IMR-90 (cell line): Measurements from ENCODE around the gene DIP2C. TPM values are rescaled to one million over a fixed set of nuclear protein-coding genes. Genes with fewer than 3 reads are reported as not detected.

Source experiments
- ATAC-seq: fragments of 200-7000 bp; cut with Tn5 transposase; 2 replicates; pipeline ENCODE4 v1.9.1; 2020; ENCODE audit warnings: low read depth, mild to moderate bottlenecking, moderate library complexity
- BruUV-seq: library from RNA; stranded (reverse); fragments of 400-500 nt; replicated peaks from 2 replicates; lab custom pipeline; 2021; lab: Mats Ljungman, UMichigan
- CTCF ChIA-PET: fragments of 300-600 bp; formaldehyde crosslinking; extraction: SDS; loops from one replicate; lab custom pipeline; 2021; ENCODE audit warnings: antibody characterized with exemption; lab: Yijun Ruan, JAX
- POLR2A ChIA-PET: fragments of 300-600 bp; sonication (Branson Sonifier 250); formaldehyde crosslinking; loops from one replicate; lab custom pipeline; 2022; ENCODE audit warnings: antibody characterized with exemption; ENCODE audit not compliant: unreplicated experiment; lab: Charles Lee
- DNase-seq: peaks from one replicate; pipeline ENCODE4 v3.0.0; 2013
- H2AFZ ChIP-seq: replicated peaks from 2 replicates; pipeline ENCODE3; 2013; ENCODE audit warnings: low read length, mild to moderate bottlenecking; ENCODE audit not compliant: poor library complexity
- H2AK5ac ChIP-seq: 2 replicates; pipeline ENCODE4 v1.6.1; 2013; ENCODE audit warnings: low read depth, low read length, inconsistent platforms
- H2AK9ac ChIP-seq: replicated peaks from 2 replicates; pipeline ENCODE3; 2013; ENCODE audit warnings: mild to moderate bottlenecking, low read depth, low read length, moderate library complexity; ENCODE audit not compliant: poor library complexity
- H2BK120ac ChIP-seq: 2 replicates; pipeline ENCODE4 v1.6.1; 2013; ENCODE audit warnings: low read depth, low read length, inconsistent platforms
- H2BK15ac ChIP-seq: 3 replicates; pipeline ENCODE4 v1.6.1; 2013; ENCODE audit warnings: low read depth, low read length, inconsistent platforms
- H2BK20ac ChIP-seq: 2 replicates; pipeline ENCODE4 v1.6.1; 2013; ENCODE audit warnings: low read depth, mild to moderate bottlenecking, inconsistent platforms, low read length, moderate library complexity
- H2BK5ac ChIP-seq: 2 replicates; pipeline ENCODE4 v1.6.1; 2013; ENCODE audit warnings: mild to moderate bottlenecking, low read depth, low read length, inconsistent platforms; ENCODE audit not compliant: poor library complexity, severe bottlenecking
- H3K14ac ChIP-seq: replicated peaks from 2 replicates; pipeline ENCODE4 v1.6.1; 2013; ENCODE audit warnings: low read depth, low read length, inconsistent platforms
- H3K18ac ChIP-seq: 2 replicates; pipeline ENCODE4 v1.6.1; 2013; ENCODE audit warnings: low read depth, low read length, control low read depth
- H3K23ac ChIP-seq: 2 replicates; pipeline ENCODE4 v1.6.1; 2013; ENCODE audit warnings: low read depth, low read length, inconsistent platforms
- H3K27ac ChIP-seq: 2 replicates; pipeline ENCODE4 v1.5.1; 2013; ENCODE audit warnings: mild to moderate bottlenecking, control low read depth, low read length; ENCODE audit not compliant: insufficient read depth
- H3K27me3 ChIP-seq: 2 replicates; pipeline ENCODE4 v1.6.1; 2013; ENCODE audit warnings: low read length; ENCODE audit not compliant: control insufficient read depth, insufficient read depth
- H3K36me3 ChIP-seq: 2 replicates; pipeline ENCODE4 v1.6.1; 2013; ENCODE audit warnings: low read length, mixed read lengths; ENCODE audit not compliant: control insufficient read depth, insufficient read depth
- H3K4ac ChIP-seq: 2 replicates; pipeline ENCODE4 v1.6.1; 2013; ENCODE audit warnings: low read depth, low read length, inconsistent platforms
- H3K4me1 ChIP-seq: 2 replicates; pipeline ENCODE4 v1.6.1; 2013; ENCODE audit warnings: low read length, mixed read lengths; ENCODE audit not compliant: control insufficient read depth, insufficient read depth
- H3K4me2 ChIP-seq: 2 replicates; pipeline ENCODE4 v1.6.1; 2013; ENCODE audit warnings: low read depth, mild to moderate bottlenecking, control low read depth, low read length, moderate library complexity
- H3K4me3 ChIP-seq: 2 replicates; pipeline ENCODE4 v1.5.1; 2013; ENCODE audit warnings: low read depth, mild to moderate bottlenecking, control low read depth, low read length, moderate library complexity; ENCODE audit not compliant: insufficient read depth
- H3K56ac ChIP-seq: 2 replicates; pipeline ENCODE4 v1.6.1; 2013; ENCODE audit warnings: low read length, inconsistent platforms; ENCODE audit not compliant: insufficient read depth; ENCODE audit errors: extremely low read depth
- H3K79me1 ChIP-seq, 2 experiments: 2 replicates each; pipeline ENCODE4 v1.6.1; 2013; ENCODE audit warnings: low read length in 2 of 2, inconsistent platforms in 1 of 2, low read depth in 1 of 2
- H3K9ac ChIP-seq: 2 replicates; pipeline ENCODE4 v1.6.1; 2013; ENCODE audit warnings: low read depth, low read length, control low read depth
- H3K9me1 ChIP-seq: 2 replicates; pipeline ENCODE4 v1.6.1; 2013; ENCODE audit warnings: low read length, inconsistent platforms; ENCODE audit not compliant: insufficient read depth
- H3K9me3 ChIP-seq: 2 replicates; pipeline ENCODE4 v1.6.1; 2013; ENCODE audit warnings: low read length; ENCODE audit not compliant: control insufficient read depth, insufficient read depth
- H4K20me1 ChIP-seq: 2 replicates; pipeline ENCODE4 v1.6.1; 2013; ENCODE audit warnings: low read length, inconsistent platforms; ENCODE audit not compliant: insufficient read depth
- H4K5ac ChIP-seq: 2 replicates; pipeline ENCODE4 v1.6.1; 2013; ENCODE audit warnings: mild to moderate bottlenecking, low read depth, low read length, control low read depth
- H4K8ac ChIP-seq, 2 experiments: 2 replicates each; pipeline ENCODE4 v1.6.1; 2013; ENCODE audit warnings: low read depth in 2 of 2, low read length in 2 of 2, control low read depth in 1 of 2, inconsistent platforms in 1 of 2
- H4K91ac ChIP-seq: 2 replicates; pipeline ENCODE4 v1.6.1; 2013; ENCODE audit warnings: low read depth, low read length, inconsistent platforms; ENCODE audit not compliant: insufficient read depth
- BHLHE40 ChIP-seq: fragments of 150-350 bp; IDR thresholded peaks from 2 replicates; pipeline ENCODE4 v1.6.1; 2016; ENCODE audit warnings: mild to moderate bottlenecking, low read depth, low read length
- CEBPB ChIP-seq: IDR thresholded peaks from 2 replicates; pipeline ENCODE4 v1.6.1; 2012; ENCODE audit warnings: low read depth, low read length, improper control_type of control experiment
- CHD1 ChIP-seq: IDR thresholded peaks from 2 replicates; pipeline ENCODE4 v1.6.1; 2012; ENCODE audit warnings: low read depth, low read length, improper control_type of control experiment
- CTCF ChIP-seq: conservative IDR thresholded peaks from 2 replicates; pipeline ENCODE4 v1.5.1; 2012; ENCODE audit warnings: mild to moderate bottlenecking, low read depth, low read length, improper control_type of control experiment
- FOS ChIP-seq: fragments of 150-350 bp; IDR thresholded peaks from 2 replicates; pipeline ENCODE4 v1.6.1; 2016; ENCODE audit warnings: low read depth, low read length
- MAFK ChIP-seq: IDR thresholded peaks from 2 replicates; pipeline ENCODE4 v1.6.1; 2012; ENCODE audit warnings: low read depth, low read length, improper control_type of control experiment
- MAZ ChIP-seq: IDR thresholded peaks from 2 replicates; pipeline ENCODE4 v1.6.1; 2012; ENCODE audit warnings: low read depth, mild to moderate bottlenecking, low read length, improper control_type of control experiment, moderate library complexity, borderline replicate concordance
- MXI1 ChIP-seq: IDR thresholded peaks from 2 replicates; pipeline ENCODE4 v1.6.1; 2012; ENCODE audit warnings: low read depth, mild to moderate bottlenecking, low read length, moderate library complexity, borderline replicate concordance
- NFE2L2 ChIP-seq: fragments of 150-350 bp; IDR thresholded peaks from 2 replicates; pipeline ENCODE4 v1.6.1; 2016; ENCODE audit warnings: low read depth, mild to moderate bottlenecking, low read length
- POLR2A ChIP-seq: IDR thresholded peaks from 2 replicates; pipeline ENCODE4 v1.6.1; 2012; ENCODE audit warnings: mild to moderate bottlenecking, low read depth, low read length
- RAD21 ChIP-seq: IDR thresholded peaks from 2 replicates; pipeline ENCODE4 v1.6.1; 2012; ENCODE audit warnings: low read length, improper control_type of control experiment
- RCOR1 ChIP-seq: IDR thresholded peaks from 2 replicates; pipeline ENCODE4 v1.6.1; 2012; ENCODE audit warnings: mild to moderate bottlenecking, low read length, improper control_type of control experiment; ENCODE audit not compliant: insufficient replicate concordance
- RFX5 ChIP-seq: IDR thresholded peaks from 2 replicates; pipeline ENCODE4 v1.8.0; 2012; ENCODE audit warnings: low read depth, mild to moderate bottlenecking, low read length, moderate library complexity
- SMC3 ChIP-seq: fragments of 150-350 bp; IDR thresholded peaks from 2 replicates; pipeline ENCODE4 v1.6.1; 2016; ENCODE audit warnings: low read depth, mild to moderate bottlenecking, antibody characterized with exemption, low read length, moderate library complexity
- USF2 ChIP-seq: fragments of 150-350 bp; IDR thresholded peaks from 2 replicates; pipeline ENCODE4 v1.6.1; 2017; ENCODE audit warnings: mild to moderate bottlenecking, antibody characterized with exemption, low read length, low read depth
- WGBS, 2 experiments: methylation state at CpG; one replicate each; pipeline versions ENCODE4 v1.1.5 to v1.1.7; 2013; ENCODE audit warnings: missing lambda C conversion rate in 2 of 2; ENCODE audit not compliant: insufficient read length in 1 of 2; ENCODE audit errors: extremely low coverage in 2 of 2; 5-methylcytosine and 5-hydroxymethylcytosine counted together
- dilution Hi-C: fragments of 300-500 bp; cut with HindIII; formaldehyde crosslinking; loops from one replicate; pipeline ENCODE4 v1.14.3; 2018; ENCODE audit warnings: low sequenced_read_pairs; ENCODE audit not compliant: unreplicated experiment
- in situ Hi-C: fragments of 300-500 bp; cut with MboI; formaldehyde crosslinking; loops from 3 replicates; pipeline ENCODE4 v1.14.3; 2019; ENCODE audit warnings: low sequenced_read_pairs, inconsistent platforms, mixed read lengths
- intact Hi-C: fragments of 100-400 bp; cut with micrococcal nuclease; formaldehyde crosslinking; loops from 2 replicates; pipeline ENCODE4 v1.10.0; 2022
- polyA plus RNA-seq, 3 experiments: library from polyadenylated mRNA; depleted of rRNA; stranded (reverse); fragments of >200 nt; gene quantifications; 2 replicates each; pipeline ENCODE4 v1.2.3, GENCODE V29; 2012; ENCODE audit warnings: low replicate concordance in 1 of 3
- total RNA-seq: library from RNA; depleted of rRNA; stranded (reverse); fragments of >200 nt; gene quantifications from 2 replicates; pipeline ENCODE4 v1.2.3, GENCODE V29; 2012
- TF ChIP-seq, protein P1 (sequence below): fragments of 150-350 bp; IDR thresholded peaks from 2 replicates; pipeline ENCODE4 v1.6.1; 2016; ENCODE audit warnings: low read depth, mild to moderate bottlenecking, low read length, moderate library complexity, borderline replicate concordance

Gene DIP2C
- total and polyA plus RNA-seq, 2 of the 4 experiments (the other 2 are of a cell fraction), result 8.6 to 17.3 TPM

DNA sequence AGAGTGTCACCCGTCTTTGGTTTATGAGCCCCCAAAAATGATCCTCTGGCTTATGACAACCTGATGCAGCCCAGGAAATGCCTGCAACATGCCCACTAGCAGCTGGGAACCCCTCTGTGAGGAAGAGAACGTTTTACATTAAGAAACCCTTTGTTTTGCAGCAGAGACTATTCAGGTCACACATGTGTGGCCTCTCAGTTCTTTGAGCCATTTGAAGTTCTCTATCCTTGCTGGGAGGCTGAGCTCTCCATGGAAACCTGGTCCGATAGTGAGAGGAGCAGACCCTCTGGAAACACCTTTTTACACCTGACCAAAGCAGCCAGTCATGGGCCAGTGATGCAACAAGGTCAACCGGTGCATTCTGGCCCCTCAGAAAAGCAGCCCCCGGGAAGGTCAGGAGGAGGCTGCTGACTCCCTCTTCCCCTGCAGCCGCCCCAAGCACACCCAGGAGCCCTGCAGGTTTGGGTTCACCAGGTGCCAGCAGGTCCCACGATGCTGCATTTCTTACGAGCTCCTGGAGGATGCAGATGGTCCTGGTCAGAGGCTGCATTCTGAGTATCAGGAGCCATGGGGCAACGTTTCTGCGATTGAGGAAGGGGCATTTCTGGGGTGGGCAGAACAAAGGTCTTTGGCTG lies 419.9 kb downstream of the DIP2C start:
- ChIA-PET POLR2A (no interaction called here), CTCF (no interaction called here)
- H2AK9ac ChIP-seq, result no peak overlapping the region
- ATAC-seq (no peak), DNase-seq (no peak)
- no peak overlapping the region for H2AFZ ChIP-seq
- no peak overlapping the region for H2AK5ac ChIP-seq
- H4K8ac ChIP-seq, result no peak overlapping the region
- peaks cover 3% of the 10 kb centered on the region; the same call in 1 of the 2 replicates for H4K20me1 ChIP-seq
- peaks cover 9% of the 10 kb centered on the region for H3K9me1 ChIP-seq
- no peaks in the 10 kb centered on the region for H3K27me3 ChIP-seq
- H2BK120ac ChIP-seq, result no peak overlapping the region
- dilution Hi-C loops, result no loop called here
- H4K5ac ChIP-seq, result no peak overlapping the region
- H3K18ac ChIP-seq, result no peak overlapping the region
- H3K27ac ChIP-seq, result no peak overlapping the region
- H2BK15ac ChIP-seq, result no peak overlapping the region
- intact Hi-C loops, result no loop called here
- no peak overlapping the region for H3K4me3 ChIP-seq
- no peak overlapping the region for H2BK5ac ChIP-seq
- H3K14ac ChIP-seq, result no peak overlapping the region
- no TSS peak for BruUV-seq
- no peak overlapping the region for H4K91ac ChIP-seq
- no peak overlapping the region for H3K4ac ChIP-seq
- H3K56ac ChIP-seq, result no peak overlapping the region
- TF ChIP-seq BHLHE40 (no peak), RCOR1 (no peak), MXI1 (no peak), MAZ (no peak), CEBPB (no peak), NFE2L2 (no peak), RAD21 (no peak), POLR2A (no peak), MAFK (no peak), RFX5 (no peak), CHD1 (no peak), FOS (no peak), USF2 (no peak), CTCF (no peak), SMC3 (no peak)
- TF ChIP-seq, protein P1, sequence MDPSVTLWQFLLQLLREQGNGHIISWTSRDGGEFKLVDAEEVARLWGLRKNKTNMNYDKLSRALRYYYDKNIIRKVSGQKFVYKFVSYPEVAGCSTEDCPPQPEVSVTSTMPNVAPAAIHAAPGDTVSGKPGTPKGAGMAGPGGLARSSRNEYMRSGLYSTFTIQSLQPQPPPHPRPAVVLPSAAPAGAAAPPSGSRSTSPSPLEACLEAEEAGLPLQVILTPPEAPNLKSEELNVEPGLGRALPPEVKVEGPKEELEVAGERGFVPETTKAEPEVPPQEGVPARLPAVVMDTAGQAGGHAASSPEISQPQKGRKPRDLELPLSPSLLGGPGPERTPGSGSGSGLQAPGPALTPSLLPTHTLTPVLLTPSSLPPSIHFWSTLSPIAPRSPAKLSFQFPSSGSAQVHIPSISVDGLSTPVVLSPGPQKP, result no peak
- H3K23ac ChIP-seq, result no peak overlapping the region
- no peak overlapping the region for H3K9ac ChIP-seq
- no peaks in the 10 kb centered on the region for H3K9me3 ChIP-seq
- no peak overlapping the region for H2BK20ac ChIP-seq
- WGBS, 2 experiments, result 100% methylated on average over 1 of the region's 10 CpGs; no CpG with 5 or more reads in 1 of the 2 experiments
- H3K4me1 ChIP-seq, result peaks cover 3% of the 10 kb centered on the region
- peaks cover 2% of the 10 kb centered on the region for H3K36me3 ChIP-seq
- in situ Hi-C loops, result no loop called here
- H3K79me1 ChIP-seq, result no peaks in the 10 kb centered on the region
- H3K4me2 ChIP-seq, result no peak overlapping the region
